Natural killer cell (primary cell): ENCODE measurements around the gene KIF16B. TPM values are rescaled to one million over a fixed set of nuclear protein-coding genes. Genes with fewer than 3 reads are reported as not detected.

Source experiments
- ATAC-seq, 3 donors: fragments of 150-1000 bp in 2 of 3; fragments of 200-7000 bp in 1 of 3; cut with Tn5 transposase; 1 replicate in 1 of 3; 2 replicates in 2 of 3; pipeline ENCODE4 v1.10.0; 2021; ENCODE audit warnings: mild to moderate bottlenecking in 2 of 3, moderate library complexity in 2 of 3
- DNase-seq, 2 donors: peaks; one replicate each; pipeline versions ENCODE4 v3.0.0 to v3.0.0-alpha.2; 2013 to 2021; ENCODE audit warnings: mixed read lengths in 1 of 2
- H3K27ac ChIP-seq: one replicate; pipeline ENCODE4 v1.5.1; 2013; ENCODE audit warnings: mild to moderate bottlenecking, low read length
- H3K27me3 ChIP-seq: one replicate; pipeline ENCODE4 v1.6.1; 2013; ENCODE audit warnings: low read length; ENCODE audit not compliant: control insufficient read depth, insufficient read depth
- H3K36me3 ChIP-seq: one replicate; pipeline ENCODE4 v1.6.1; 2013; ENCODE audit warnings: low read length; ENCODE audit not compliant: control insufficient read depth, insufficient read depth
- H3K4me1 ChIP-seq: one replicate; pipeline ENCODE4 v1.6.1; 2013; ENCODE audit warnings: low read length; ENCODE audit not compliant: control insufficient read depth, insufficient read depth
- H3K4me3 ChIP-seq: one replicate; pipeline ENCODE4 v1.5.1; 2013; ENCODE audit warnings: low read length
- H3K9me3 ChIP-seq: one replicate; pipeline ENCODE4 v1.6.1; 2013; ENCODE audit warnings: low read length; ENCODE audit not compliant: control insufficient read depth, insufficient read depth
- H3K27ac Mint-ChIP-seq, 2 donors: one replicate each; pipeline ENCODE4 v1.8.0; 2022; ENCODE audit warnings: mild to moderate bottlenecking in 2 of 2, mixed read lengths in 2 of 2, moderate library complexity in 1 of 2
- H3K27me3 Mint-ChIP-seq, 2 donors: one replicate each; pipeline ENCODE4 v1.8.0; 2022; ENCODE audit warnings: low read depth in 2 of 2, mixed read lengths in 2 of 2
- H3K36me3 Mint-ChIP-seq: one replicate; pipeline ENCODE4 v1.8.0; 2022; ENCODE audit warnings: mixed read lengths
- H3K4me1 Mint-ChIP-seq, 2 donors: one replicate each; pipeline ENCODE4 v1.8.0; 2022; ENCODE audit warnings: mixed read lengths in 2 of 2
- H3K4me3 Mint-ChIP-seq: one replicate; pipeline ENCODE4 v1.8.0; 2022; ENCODE audit warnings: mild to moderate bottlenecking, moderate library complexity, mixed read lengths
- H3K9me3 Mint-ChIP-seq, 2 donors: one replicate each; pipeline ENCODE4 v1.8.0; 2022; ENCODE audit warnings: mixed read lengths in 2 of 2
- CTCF ChIP-seq: fragments of 200-600 bp; IDR thresholded peaks from one replicate; pipeline ENCODE4 v1.8.0; 2022; ENCODE audit warnings: antibody characterized with exemption
- WGBS: methylation state at CpG from one replicate; pipeline ENCODE4 v1.1.7; 2013; ENCODE audit warnings: missing lambda C conversion rate; ENCODE audit not compliant: insufficient coverage; 5-methylcytosine and 5-hydroxymethylcytosine counted together
- intact Hi-C: fragments of 100-400 bp; cut with micrococcal nuclease; formaldehyde crosslinking; loops from one replicate; pipeline ENCODE4 v1.14.2; 2022
- total RNA-seq, 4 donors: library from RNA; stranded (reverse); fragments of 120-200 nt in 1 of 4; gene quantifications; one replicate each; pipeline versions ENCODE4 v1.2.3 to v1.2.4, GENCODE V29; 2013 to 2022

Gene KIF16B
- total RNA-seq, 3 donors from 2014 or later (not counting 1 experiment from before 2014, with no cell fraction given), result 3.9 to 11.8 (median 9.2) TPM

- H3K27me3 ChIP-seq, result no peaks in the 10 kb centered on the region
- no peaks in the 10 kb centered on the region for H3K9me3 ChIP-seq
- Mint-ChIP-seq H3K27ac (no peak overlapping the region), H3K9me3 (no peaks in the 10 kb centered on the region), H3K36me3 (no peaks in the 10 kb centered on the region), H3K4me3 (no peak overlapping the region), H3K4me1 (peaks cover 0 to 9% of the 10 kb centered on the region in 2 donors), H3K27me3 (no peaks in the 10 kb centered on the region)
- H3K36me3 ChIP-seq, result peaks cover 3% of the 10 kb centered on the region
- no peak overlapping the region for H3K27ac ChIP-seq
- no peak overlapping the region for H3K4me3 ChIP-seq
- intact Hi-C loops, result loop anchor here (5.0 kb wide), 1 partner anchor 247 kb away; no protein-coding TSS in a partner anchor
- ATAC-seq (no peak), DNase-seq (no peak)
- H3K4me1 ChIP-seq, result no peaks in the 10 kb centered on the region
- no CpG with 5 or more reads among the region's 2 CpGs for WGBS
- TF ChIP-seq CTCF, result no peak
These were observed 58.2 kb downstream of the KIF16B start for GRCh38 chr20:16515046-16515445.

GRCh38 chr20:16514140-16514539 is 59.1 kb downstream of the KIF16B start:
- H3K27ac Mint-ChIP-seq, result no peak overlapping the region
- H3K9me3 Mint-ChIP-seq, result no peaks in the 10 kb centered on the region
- Histone ChIP-seq H3K27me3 (no peaks in the 10 kb centered on the region), H3K4me1 (no peaks in the 10 kb centered on the region), H3K27ac (no peak overlapping the region), H3K9me3 (no peaks in the 10 kb centered on the region), H3K36me3 (peaks cover 3% of the 10 kb centered on the region), H3K4me3 (no peak overlapping the region)
- ATAC-seq (no peak), DNase-seq (no peak)
- intact Hi-C loops, result no loop called here
- 60% methylated on average over 4 of the region's 4 CpGs for WGBS
- TF ChIP-seq CTCF, result no peak
- H3K4me3 Mint-ChIP-seq, result no peak overlapping the region
- H3K36me3 Mint-ChIP-seq, result no peaks in the 10 kb centered on the region
- no peaks in the 10 kb centered on the region for H3K27me3 Mint-ChIP-seq
- peaks cover 0 to 6% of the 10 kb centered on the region in 2 donors for H3K4me1 Mint-ChIP-seq

- Histone ChIP-seq H3K27me3 (no peaks in the 10 kb centered on the region), H3K36me3 (peaks cover 15% of the 10 kb centered on the region), H3K9me3 (no peaks in the 10 kb centered on the region), H3K4me3 (no peak overlapping the region), H3K4me1 (no peaks in the 10 kb centered on the region), H3K27ac (no peak overlapping the region)
- DNase-seq (no peak), ATAC-seq (no peak)
- intact Hi-C loops, result no loop called here
- TF ChIP-seq CTCF, result no peak
- no peak overlapping the region for H3K4me3 Mint-ChIP-seq
- no peaks in the 10 kb centered on the region for H3K36me3 Mint-ChIP-seq
- H3K4me1 Mint-ChIP-seq, result no peaks in the 10 kb centered on the region
- H3K27ac Mint-ChIP-seq, result no peak overlapping the region
- H3K9me3 Mint-ChIP-seq, result no peaks in the 10 kb centered on the region
- 95% methylated on average over 8 of the region's 8 CpGs for WGBS
- H3K27me3 Mint-ChIP-seq, result no peaks in the 10 kb centered on the region
These were observed 67.4 kb downstream of the KIF16B start for GRCh38 chr20:16505894-16506293.

GRCh38 chr20:16501301-16501700 is 71.9 kb downstream of the KIF16B start:
- ATAC-seq (no peak), DNase-seq (no peak)
- H3K27ac ChIP-seq, result no peak overlapping the region
- Mint-ChIP-seq H3K4me1 (no peaks in the 10 kb centered on the region), H3K27ac (no peak overlapping the region), H3K27me3 (no peaks in the 10 kb centered on the region), H3K4me3 (no peak overlapping the region), H3K9me3 (no peaks in the 10 kb centered on the region), H3K36me3 (no peaks in the 10 kb centered on the region)
- H3K4me3 ChIP-seq, result no peak overlapping the region
- no peaks in the 10 kb centered on the region for H3K4me1 ChIP-seq
- no peaks in the 10 kb centered on the region for H3K27me3 ChIP-seq
- TF ChIP-seq CTCF, result no peak
- H3K9me3 ChIP-seq, result no peaks in the 10 kb centered on the region
- intact Hi-C loops, result no loop called here
- WGBS, result 83% methylated on average over 1 of the region's 2 CpGs
- peaks cover 4% of the 10 kb centered on the region for H3K36me3 ChIP-seq
